HEK293 (cell line): ENCODE results near the gene CSMD2.
A peak's percentile ranks its signal among the peaks of the same experiment; 100 is the strongest.

Experiments
- CTCF ChIA-PET: fragments of 350-600 bp; formaldehyde crosslinking; extraction: SDS; loops from one replicate; lab custom pipeline; 2021; ENCODE audit warnings: antibody characterized with exemption; lab: Yijun Ruan, JAX
- POLR2A ChIA-PET: fragments of 300-600 bp; formaldehyde crosslinking; extraction: SDS; loops from one replicate; lab custom pipeline; 2020; ENCODE audit warnings: antibody characterized with exemption, inconsistent platforms; lab: Yijun Ruan, JAX
- H3K27ac ChIP-seq: fragments of 200-500 bp; sonication (Bioruptor generic); 2 replicates; pipeline ENCODE4 v1.5.1; 2014; ENCODE audit warnings: low read depth, low read length, control low read depth, inconsistent platforms; ENCODE audit errors: extremely low read depth
- H3K36me3 ChIP-seq, 2 experiments: fragments of 200-500 bp in 1 of 2; sonication (Bioruptor generic) in 1 of 2; 1 replicate in 1 of 2; 2 replicates in 1 of 2; pipeline ENCODE4 v1.5.1; 2014 to 2017; ENCODE audit warnings: inconsistent platforms in 2 of 2, low read length in 2 of 2; ENCODE audit not compliant: control insufficient read depth in 2 of 2, insufficient read depth in 1 of 2
- H3K4me1 ChIP-seq: fragments of 200-500 bp; sonication (Bioruptor generic); 2 replicates; pipeline ENCODE4 v1.5.1; 2014; ENCODE audit warnings: mild to moderate bottlenecking, low read length, inconsistent platforms; ENCODE audit not compliant: control insufficient read depth, insufficient read depth
- H3K4me3 ChIP-seq: 2 replicates; pipeline ENCODE4 v1.5.1; 2011; ENCODE audit warnings: low read depth, mild to moderate bottlenecking, control low read depth, low read length, moderate library complexity
- H3K9me3 ChIP-seq: fragments of 200-500 bp; sonication (Bioruptor generic); 2 replicates; pipeline ENCODE4 v1.5.1; 2014; ENCODE audit warnings: low read depth, low read length, inconsistent platforms; ENCODE audit not compliant: control insufficient read depth, insufficient read depth
- HOXC10 ChIP-seq: sonication (generic); formaldehyde crosslinking; IDR thresholded peaks from 2 replicates; pipeline ENCODE4 v1.8.1; 2023; ENCODE audit warnings: mild to moderate bottlenecking, missing genetic modification reagents
- KLF16 ChIP-seq: fragments of 450-650 bp; formaldehyde crosslinking; IDR thresholded peaks from 2 replicates; pipeline ENCODE4 v1.5.1; 2017; ENCODE audit warnings: missing biosample characterization, missing genetic modification characterization
- KLF8 ChIP-seq: fragments of 450-650 bp; formaldehyde crosslinking; IDR thresholded peaks from 2 replicates; pipeline ENCODE4 v1.5.1; 2016; ENCODE audit warnings: missing biosample characterization, missing genetic modification characterization
- KLF9 ChIP-seq: fragments of 450-650 bp; formaldehyde crosslinking; IDR thresholded peaks from 2 replicates; pipeline ENCODE4 v1.5.1; 2016; ENCODE audit warnings: missing biosample characterization, missing genetic modification characterization, low read depth
- RBAK ChIP-seq: fragments of 450-650 bp; formaldehyde crosslinking; IDR thresholded peaks from 2 replicates; pipeline ENCODE4 v1.5.1; 2016; ENCODE audit warnings: missing biosample characterization, missing genetic modification characterization
- ZBTB7A ChIP-seq: fragments of 450-650 bp; formaldehyde crosslinking; IDR thresholded peaks from 2 replicates; pipeline ENCODE4 v1.5.1; 2016; ENCODE audit warnings: low read depth, missing biosample characterization, missing genetic modification characterization
- ZBTB8A ChIP-seq: fragments of 450-650 bp; formaldehyde crosslinking; IDR thresholded peaks from 2 replicates; pipeline ENCODE4 v1.5.1; 2016; ENCODE audit warnings: missing biosample characterization, missing genetic modification characterization
- ZEB2 ChIP-seq: fragments of 450-650 bp; formaldehyde crosslinking; IDR thresholded peaks from 2 replicates; pipeline ENCODE4 v1.5.1; 2016; ENCODE audit warnings: missing biosample characterization, missing genetic modification characterization
- ZNF133 ChIP-seq: fragments of 450-650 bp; formaldehyde crosslinking; IDR thresholded peaks from 2 replicates; pipeline ENCODE4 v1.5.1; 2016; ENCODE audit warnings: missing biosample characterization, missing genetic modification characterization
- ZNF140 ChIP-seq: fragments of 450-650 bp; formaldehyde crosslinking; IDR thresholded peaks from 2 replicates; pipeline ENCODE4 v1.5.1; 2016; ENCODE audit warnings: missing biosample characterization, missing genetic modification characterization
- ZNF19 ChIP-seq: fragments of 450-650 bp; formaldehyde crosslinking; IDR thresholded peaks from 2 replicates; pipeline ENCODE4; 2016; ENCODE audit warnings: missing biosample characterization, missing genetic modification characterization, low read depth
- ZNF391 ChIP-seq: fragments of 450-650 bp; formaldehyde crosslinking; IDR thresholded peaks from 2 replicates; pipeline ENCODE4 v1.5.1; 2016; ENCODE audit warnings: low read depth, missing biosample characterization, missing genetic modification characterization, borderline replicate concordance
- ZNF48 ChIP-seq: fragments of 450-650 bp; formaldehyde crosslinking; IDR thresholded peaks from 2 replicates; pipeline ENCODE4 v1.5.1; 2016; ENCODE audit warnings: missing biosample characterization, missing genetic modification characterization
- ZNF654 ChIP-seq: fragments of 450-650 bp; formaldehyde crosslinking; IDR thresholded peaks from 2 replicates; pipeline ENCODE4 v1.5.1; 2016; ENCODE audit warnings: low read depth, missing biosample characterization, missing genetic modification characterization
- ZNF658 ChIP-seq: fragments of 450-650 bp; formaldehyde crosslinking; IDR thresholded peaks from 2 replicates; pipeline ENCODE4; 2016; ENCODE audit warnings: missing biosample characterization, missing genetic modification characterization
- ZNF670 ChIP-seq: fragments of 450-650 bp; formaldehyde crosslinking; IDR thresholded peaks from 2 replicates; pipeline ENCODE4 v1.5.1; 2016; ENCODE audit warnings: missing biosample characterization, missing genetic modification characterization, low read depth
- ZNF830 ChIP-seq: fragments of 450-650 bp; IDR thresholded peaks from 2 replicates; pipeline ENCODE4 v1.5.0; 2018; ENCODE audit warnings: missing biosample characterization, missing genetic modification characterization, low read depth, mild to moderate bottlenecking, moderate library complexity
- TF ChIP-seq, protein P1 (sequence below): fragments of 450-650 bp; formaldehyde crosslinking; IDR thresholded peaks from 2 replicates; pipeline ENCODE4 v1.5.1; 2016; ENCODE audit warnings: missing biosample characterization, missing genetic modification characterization
- TF ChIP-seq, protein P2 (sequence below): fragments of 450-650 bp; IDR thresholded peaks from 2 replicates; pipeline ENCODE4 v1.5.1; 2018; ENCODE audit warnings: missing biosample characterization, missing genetic modification characterization
- TF ChIP-seq, protein P3 (sequence below): fragments of 450-650 bp; formaldehyde crosslinking; IDR thresholded peaks from 2 replicates; pipeline ENCODE4 v1.5.1; 2016; ENCODE audit warnings: missing biosample characterization, missing genetic modification characterization
- TF ChIP-seq, protein P4 (sequence below): fragments of 450-650 bp; formaldehyde crosslinking; IDR thresholded peaks from 2 replicates; pipeline ENCODE4 v1.5.1; 2016; ENCODE audit warnings: missing biosample characterization, missing genetic modification characterization
- TF ChIP-seq, protein P5 (sequence below): fragments of 450-650 bp; formaldehyde crosslinking; IDR thresholded peaks from 2 replicates; pipeline ENCODE4 v1.5.1; 2016; ENCODE audit warnings: missing biosample characterization, missing genetic modification characterization, low read depth

Gene CSMD2

DNA sequence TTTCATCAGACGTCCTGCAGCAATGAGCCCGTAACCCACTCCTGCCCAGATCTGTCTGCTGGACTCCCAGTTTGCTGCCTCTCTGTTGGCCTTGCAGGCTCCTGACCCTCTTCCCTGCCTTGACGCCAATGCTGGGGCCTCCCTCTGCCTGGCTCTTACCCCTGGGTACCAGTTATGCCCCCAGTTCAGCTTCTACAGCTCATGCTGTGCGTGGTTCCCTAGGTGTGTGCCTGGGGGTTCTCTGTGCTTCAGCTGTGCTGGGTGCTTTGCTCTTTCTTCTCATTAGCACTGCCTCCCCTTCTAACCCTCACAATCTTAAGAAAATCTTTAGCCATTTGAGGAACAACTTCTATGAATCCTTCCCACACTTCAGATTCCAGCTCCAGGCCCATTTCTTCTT is 541.2 kb downstream of the CSMD2 start (continued):
- TF ChIP-seq, protein P1, sequence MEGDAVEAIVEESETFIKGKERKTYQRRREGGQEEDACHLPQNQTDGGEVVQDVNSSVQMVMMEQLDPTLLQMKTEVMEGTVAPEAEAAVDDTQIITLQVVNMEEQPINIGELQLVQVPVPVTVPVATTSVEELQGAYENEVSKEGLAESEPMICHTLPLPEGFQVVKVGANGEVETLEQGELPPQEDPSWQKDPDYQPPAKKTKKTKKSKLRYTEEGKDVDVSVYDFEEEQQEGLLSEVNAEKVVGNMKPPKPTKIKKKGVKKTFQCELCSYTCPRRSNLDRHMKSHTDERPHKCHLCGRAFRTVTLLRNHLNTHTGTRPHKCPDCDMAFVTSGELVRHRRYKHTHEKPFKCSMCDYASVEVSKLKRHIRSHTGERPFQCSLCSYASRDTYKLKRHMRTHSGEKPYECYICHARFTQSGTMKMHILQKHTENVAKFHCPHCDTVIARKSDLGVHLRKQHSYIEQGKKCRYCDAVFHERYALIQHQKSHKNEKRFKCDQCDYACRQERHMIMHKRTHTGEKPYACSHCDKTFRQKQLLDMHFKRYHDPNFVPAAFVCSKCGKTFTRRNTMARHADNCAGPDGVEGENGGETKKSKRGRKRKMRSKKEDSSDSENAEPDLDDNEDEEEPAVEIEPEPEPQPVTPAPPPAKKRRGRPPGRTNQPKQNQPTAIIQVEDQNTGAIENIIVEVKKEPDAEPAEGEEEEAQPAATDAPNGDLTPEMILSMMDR (tag by site-specific recombination) = no peak
- no peak for TF ChIP-seq ZNF658 (tag by site-specific recombination)
- TF ChIP-seq, protein P2, sequence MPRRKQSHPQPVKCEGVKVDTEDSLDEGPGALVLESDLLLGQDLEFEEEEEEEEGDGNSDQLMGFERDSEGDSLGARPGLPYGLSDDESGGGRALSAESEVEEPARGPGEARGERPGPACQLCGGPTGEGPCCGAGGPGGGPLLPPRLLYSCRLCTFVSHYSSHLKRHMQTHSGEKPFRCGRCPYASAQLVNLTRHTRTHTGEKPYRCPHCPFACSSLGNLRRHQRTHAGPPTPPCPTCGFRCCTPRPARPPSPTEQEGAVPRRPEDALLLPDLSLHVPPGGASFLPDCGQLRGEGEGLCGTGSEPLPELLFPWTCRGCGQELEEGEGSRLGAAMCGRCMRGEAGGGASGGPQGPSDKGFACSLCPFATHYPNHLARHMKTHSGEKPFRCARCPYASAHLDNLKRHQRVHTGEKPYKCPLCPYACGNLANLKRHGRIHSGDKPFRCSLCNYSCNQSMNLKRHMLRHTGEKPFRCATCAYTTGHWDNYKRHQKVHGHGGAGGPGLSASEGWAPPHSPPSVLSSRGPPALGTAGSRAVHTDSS (tag by site-specific recombination) = no peak
- no peak for TF ChIP-seq KLF16 (tag by site-specific recombination)
- TF ChIP-seq, protein P3, sequence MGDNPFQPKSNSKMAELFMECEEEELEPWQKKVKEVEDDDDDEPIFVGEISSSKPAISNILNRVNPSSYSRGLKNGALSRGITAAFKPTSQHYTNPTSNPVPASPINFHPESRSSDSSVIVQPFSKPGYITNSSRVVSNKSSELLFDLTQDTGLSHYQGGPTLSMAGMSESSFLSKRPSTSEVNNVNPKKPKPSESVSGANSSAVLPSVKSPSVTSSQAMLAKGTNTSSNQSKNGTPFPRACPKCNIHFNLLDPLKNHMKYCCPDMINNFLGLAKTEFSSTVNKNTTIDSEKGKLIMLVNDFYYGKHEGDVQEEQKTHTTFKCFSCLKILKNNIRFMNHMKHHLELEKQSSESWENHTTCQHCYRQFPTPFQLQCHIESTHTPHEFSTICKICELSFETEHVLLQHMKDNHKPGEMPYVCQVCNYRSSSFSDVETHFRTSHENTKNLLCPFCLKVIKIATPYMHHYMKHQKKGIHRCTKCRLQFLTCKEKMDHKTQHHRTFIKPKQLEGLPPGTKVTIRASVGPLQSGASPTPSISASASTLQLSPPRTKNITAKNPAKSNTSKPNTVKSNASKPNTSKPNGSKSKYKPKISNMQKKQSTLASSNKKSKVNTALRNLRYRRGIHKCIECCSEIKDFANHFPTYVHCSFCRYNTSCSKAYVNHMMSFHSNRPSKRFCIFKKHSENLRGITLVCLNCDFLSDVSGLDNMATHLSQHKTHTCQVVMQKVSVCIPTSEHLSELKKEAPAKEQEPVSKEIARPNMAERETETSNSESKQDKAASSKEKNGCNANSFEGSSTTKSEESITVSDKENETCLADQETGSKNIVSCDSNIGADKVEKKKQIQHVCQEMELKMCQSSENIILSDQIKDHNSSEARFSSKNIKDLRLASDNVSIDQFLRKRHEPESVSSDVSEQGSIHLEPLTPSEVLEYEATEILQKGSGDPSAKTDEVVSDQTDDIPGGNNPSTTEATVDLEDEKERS (tag by site-specific recombination) = no peak
- TF ChIP-seq ZBTB7A (tag by site-specific recombination) = no peak

DNA sequence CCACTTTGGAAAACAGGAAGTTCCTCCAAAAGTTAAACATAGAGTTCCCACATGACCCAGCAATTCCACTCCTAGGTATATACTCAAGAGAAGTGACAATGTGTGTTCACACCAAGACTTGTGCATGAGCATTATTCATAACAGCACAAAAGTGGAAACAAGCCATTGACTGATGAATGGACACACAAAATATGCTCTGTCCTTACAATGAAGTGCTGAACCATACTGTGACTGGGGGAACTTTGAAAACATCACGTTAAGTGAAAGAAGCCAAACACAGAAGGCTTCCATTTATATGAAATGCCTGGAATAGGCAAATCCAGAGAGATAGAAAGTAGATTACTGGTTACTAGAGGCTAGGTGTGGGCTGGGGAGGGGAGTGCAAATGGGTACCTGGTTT is 542.3 kb downstream of the CSMD2 start:
- Histone ChIP-seq H3K4me1 (no peaks in the 10 kb centered on the region), H3K9me3 (no peaks in the 10 kb centered on the region), H3K4me3 (no peak overlapping the region), H3K36me3 (no peaks in the 10 kb centered on the region), H3K27ac (no peak overlapping the region)
- ChIA-PET CTCF (interaction anchor here (1.8 to 2.1 kb wide), 2 partner anchors 10 kb away, joined by 6 to 18 read pairs; no protein-coding TSS in a partner anchor), POLR2A (no interaction called here)
- TF ChIP-seq HOXC10 (CRISPR knock-in tag) = no peak
- TF ChIP-seq ZNF140 = 0 out of 2 replicates have a peak, but pooled peaks have one; percentile 12

DNA sequence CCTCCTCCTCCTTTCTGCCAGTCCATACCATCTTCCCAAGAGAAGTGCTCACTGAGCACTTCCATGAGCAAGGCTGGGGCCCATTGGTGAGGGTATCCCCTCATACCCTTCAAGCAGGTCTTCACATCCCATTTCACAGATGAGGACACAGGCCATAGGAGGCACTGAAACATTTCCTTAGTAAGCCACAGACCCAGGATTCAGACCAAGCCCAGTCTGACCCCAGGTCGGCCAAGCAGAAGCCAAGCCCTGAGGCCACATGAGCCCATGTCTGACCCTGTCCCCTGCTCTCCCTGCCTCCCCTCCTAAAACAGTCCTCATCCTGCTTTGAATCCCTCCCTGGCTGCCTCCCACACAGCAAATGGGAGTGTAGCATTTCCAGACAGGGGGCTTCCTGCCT is 546.4 kb downstream of the CSMD2 start:
- Histone ChIP-seq H3K4me3 (no peak overlapping the region), H3K9me3 (no peaks in the 10 kb centered on the region), H3K4me1 (no peaks in the 10 kb centered on the region), H3K36me3 (no peaks in the 10 kb centered on the region), H3K27ac (no peak overlapping the region)
- CTCF ChIA-PET = interaction anchor here (1.4 kb wide), 1 partner anchor 14 kb away, joined by 6 read pairs; no protein-coding TSS in a partner anchor
- POLR2A ChIA-PET = no interaction called here
- TF ChIP-seq ZNF654 (tag by site-specific recombination) = no peak
- TF ChIP-seq ZNF830 (tag by site-specific recombination) = no peak
- TF ChIP-seq KLF16 (tag by site-specific recombination) = no peak
- TF ChIP-seq ZNF391 (tag by site-specific recombination) = no peak
- TF ChIP-seq ZBTB8A = no peak
- TF ChIP-seq ZNF19 = no peak
- TF ChIP-seq, protein P4, sequence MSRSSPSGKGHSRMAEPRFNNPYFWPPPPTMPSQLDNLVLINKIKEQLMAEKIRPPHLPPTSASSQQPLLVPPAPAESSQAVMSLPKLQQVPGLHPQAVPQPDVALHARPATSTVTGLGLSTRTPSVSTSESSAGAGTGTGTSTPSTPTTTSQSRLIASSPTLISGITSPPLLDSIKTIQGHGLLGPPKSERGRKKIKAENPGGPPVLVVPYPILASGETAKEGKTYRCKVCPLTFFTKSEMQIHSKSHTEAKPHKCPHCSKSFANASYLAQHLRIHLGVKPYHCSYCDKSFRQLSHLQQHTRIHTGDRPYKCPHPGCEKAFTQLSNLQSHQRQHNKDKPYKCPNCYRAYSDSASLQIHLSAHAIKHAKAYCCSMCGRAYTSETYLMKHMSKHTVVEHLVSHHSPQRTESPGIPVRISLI (tag by site-specific recombination) = no peak
- TF ChIP-seq, protein P5, sequence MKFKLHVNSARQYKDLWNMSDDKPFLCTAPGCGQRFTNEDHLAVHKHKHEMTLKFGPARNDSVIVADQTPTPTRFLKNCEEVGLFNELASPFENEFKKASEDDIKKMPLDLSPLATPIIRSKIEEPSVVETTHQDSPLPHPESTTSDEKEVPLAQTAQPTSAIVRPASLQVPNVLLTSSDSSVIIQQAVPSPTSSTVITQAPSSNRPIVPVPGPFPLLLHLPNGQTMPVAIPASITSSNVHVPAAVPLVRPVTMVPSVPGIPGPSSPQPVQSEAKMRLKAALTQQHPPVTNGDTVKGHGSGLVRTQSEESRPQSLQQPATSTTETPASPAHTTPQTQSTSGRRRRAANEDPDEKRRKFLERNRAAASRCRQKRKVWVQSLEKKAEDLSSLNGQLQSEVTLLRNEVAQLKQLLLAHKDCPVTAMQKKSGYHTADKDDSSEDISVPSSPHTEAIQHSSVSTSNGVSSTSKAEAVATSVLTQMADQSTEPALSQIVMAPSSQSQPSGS (tag by site-specific recombination) = no peak
- no peak for TF ChIP-seq KLF8
- TF ChIP-seq ZEB2 (tag by site-specific recombination) = no peak
- no peak for TF ChIP-seq RBAK (tag by site-specific recombination)
- no peak for TF ChIP-seq ZNF48 (tag by site-specific recombination)
- TF ChIP-seq ZNF670 (tag by site-specific recombination) = no peak
- no peak for TF ChIP-seq ZNF133 (tag by site-specific recombination)
- TF ChIP-seq KLF9 (tag by site-specific recombination) = no peak
